Peyer's patch (tissue), 4 donors: ENCODE data around the gene HLCS. TPM values are rescaled to one million over a fixed set of nuclear protein-coding genes. Genes with fewer than 3 reads are reported as not detected.

Source experiments
- DNase-seq, 3 donors: peaks; one replicate each; pipeline ENCODE4 v3.0.0-alpha.2; 2017 to 2019
- H3K27ac ChIP-seq, 4 donors: fragments of 200-600 bp; sonication (generic); one replicate each; pipeline ENCODE4 v1.5.1; 2016 to 2019
- H3K27me3 ChIP-seq, 2 donors: fragments of 200-600 bp; sonication (generic); one replicate each; pipeline ENCODE4 v1.5.1; 2019
- H3K36me3 ChIP-seq, 3 donors: fragments of 200-600 bp; sonication (generic); one replicate each; pipeline ENCODE4 v1.5.1; 2016 to 2019
- H3K4me1 ChIP-seq, 4 donors: fragments of 200-600 bp; sonication (generic); one replicate each; pipeline ENCODE4 v1.5.1; 2016 to 2019
- H3K4me3 ChIP-seq, 4 donors: fragments of 200-600 bp; sonication (generic); 1 replicate in 3 of 4; 2 replicates in 1 of 4; pipeline ENCODE4 v1.5.1; 2016 to 2019; ENCODE audit warnings: mild to moderate bottlenecking in 1 of 4
- H3K9me3 ChIP-seq, 4 donors: fragments of 200-600 bp; sonication (generic); one replicate each; pipeline ENCODE4 v1.5.1; 2016 to 2019; ENCODE audit warnings: mild to moderate bottlenecking in 1 of 4
- POLR2A ChIP-seq, 2 donors: fragments of 450-650 bp; IDR thresholded peaks; one replicate each; pipeline ENCODE4 v1.5.1; 2017; ENCODE audit warnings: antibody characterized with exemption in 2 of 2, mild to moderate bottlenecking in 2 of 2, moderate library complexity in 2 of 2
- total RNA-seq, 4 donors: library from RNA; depleted of rRNA; stranded (reverse); fragments of >200 nt; gene quantifications; one replicate each; pipeline ENCODE4 v1.1.0, GENCODE V29; 2016
- TF ChIP-seq, protein P1 (sequence below), 6 experiments: fragments of 450-650 bp in 4 of 6; fragments of 200-600 bp in 2 of 6; sonication (generic) in 1 of 6; IDR thresholded peaks; one replicate each; pipeline ENCODE4 v1.5.1; 2017 to 2019; ENCODE audit warnings: antibody characterized with exemption in 6 of 6, mild to moderate bottlenecking in 3 of 6, moderate library complexity in 1 of 6

The HLCS gene
- total RNA-seq, 4 donors from 2014 or later = 14.9 to 27.9 (median 24.3) TPM

- no peaks in the 10 kb centered on the region for H3K27me3 ChIP-seq
- no peaks in the 10 kb centered on the region for H3K9me3 ChIP-seq
- H3K27ac ChIP-seq = no peak overlapping the region
- H3K4me3 ChIP-seq = no peak overlapping the region
- no peak for TF ChIP-seq POLR2A (IDR thresholded peaks at IDR 0.05)
- TF ChIP-seq, protein P1, sequence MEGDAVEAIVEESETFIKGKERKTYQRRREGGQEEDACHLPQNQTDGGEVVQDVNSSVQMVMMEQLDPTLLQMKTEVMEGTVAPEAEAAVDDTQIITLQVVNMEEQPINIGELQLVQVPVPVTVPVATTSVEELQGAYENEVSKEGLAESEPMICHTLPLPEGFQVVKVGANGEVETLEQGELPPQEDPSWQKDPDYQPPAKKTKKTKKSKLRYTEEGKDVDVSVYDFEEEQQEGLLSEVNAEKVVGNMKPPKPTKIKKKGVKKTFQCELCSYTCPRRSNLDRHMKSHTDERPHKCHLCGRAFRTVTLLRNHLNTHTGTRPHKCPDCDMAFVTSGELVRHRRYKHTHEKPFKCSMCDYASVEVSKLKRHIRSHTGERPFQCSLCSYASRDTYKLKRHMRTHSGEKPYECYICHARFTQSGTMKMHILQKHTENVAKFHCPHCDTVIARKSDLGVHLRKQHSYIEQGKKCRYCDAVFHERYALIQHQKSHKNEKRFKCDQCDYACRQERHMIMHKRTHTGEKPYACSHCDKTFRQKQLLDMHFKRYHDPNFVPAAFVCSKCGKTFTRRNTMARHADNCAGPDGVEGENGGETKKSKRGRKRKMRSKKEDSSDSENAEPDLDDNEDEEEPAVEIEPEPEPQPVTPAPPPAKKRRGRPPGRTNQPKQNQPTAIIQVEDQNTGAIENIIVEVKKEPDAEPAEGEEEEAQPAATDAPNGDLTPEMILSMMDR (IDR thresholded peaks at IDR 0.05) = no peak
- no peak for DNase-seq
- peaks cover 0 to 6% (median 0%) of the 10 kb centered on the region in 3 donors for H3K36me3 ChIP-seq
- no peaks in the 10 kb centered on the region for H3K4me1 ChIP-seq
Measured at GRCh38 chr21:36891121-36891520, 75.3 kb downstream of the HLCS start.

DNA sequence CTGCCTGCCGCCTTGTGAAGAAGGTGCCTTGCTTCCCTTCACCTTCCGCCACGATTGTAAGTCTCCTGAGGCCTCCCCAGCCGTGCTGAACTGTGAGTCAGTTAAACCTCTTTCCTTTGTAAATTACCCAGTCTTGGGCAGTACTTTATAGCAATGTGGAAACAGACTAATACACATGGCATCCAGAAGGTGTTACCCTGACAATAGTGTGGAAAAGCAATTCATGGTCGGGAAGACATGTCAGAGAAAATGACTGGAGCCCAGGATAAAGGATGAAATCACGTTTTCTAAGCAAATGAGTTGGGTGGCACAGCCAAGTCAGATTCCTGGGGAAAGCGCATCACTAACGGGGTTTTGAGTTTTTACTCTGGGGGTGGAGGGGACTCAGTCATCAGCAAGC, 76.4 kb downstream of the HLCS start:
- Histone ChIP-seq H3K4me1 (no peaks in the 10 kb centered on the region), H3K27ac (no peak overlapping the region), H3K27me3 (no peaks in the 10 kb centered on the region), H3K9me3 (no peaks in the 10 kb centered on the region), H3K4me3 (no peak overlapping the region), H3K36me3 (peaks cover 0 to 6% (median 0%) of the 10 kb centered on the region in 3 donors)
- no peak for TF ChIP-seq POLR2A (IDR thresholded peaks at IDR 0.05)
- no peak for DNase-seq

- DNase-seq = no peak
- Histone ChIP-seq H3K9me3 (no peaks in the 10 kb centered on the region), H3K4me3 (no peak overlapping the region), H3K27me3 (no peaks in the 10 kb centered on the region), H3K27ac (no peak overlapping the region), H3K36me3 (peaks cover 0 to 6% (median 0%) of the 10 kb centered on the region in 3 donors), H3K4me1 (no peaks in the 10 kb centered on the region)
- no peak for TF ChIP-seq POLR2A (IDR thresholded peaks at IDR 0.05)
Measured at GRCh38 chr21:36889401-36889800, 77.1 kb downstream of the HLCS start.

DNA sequence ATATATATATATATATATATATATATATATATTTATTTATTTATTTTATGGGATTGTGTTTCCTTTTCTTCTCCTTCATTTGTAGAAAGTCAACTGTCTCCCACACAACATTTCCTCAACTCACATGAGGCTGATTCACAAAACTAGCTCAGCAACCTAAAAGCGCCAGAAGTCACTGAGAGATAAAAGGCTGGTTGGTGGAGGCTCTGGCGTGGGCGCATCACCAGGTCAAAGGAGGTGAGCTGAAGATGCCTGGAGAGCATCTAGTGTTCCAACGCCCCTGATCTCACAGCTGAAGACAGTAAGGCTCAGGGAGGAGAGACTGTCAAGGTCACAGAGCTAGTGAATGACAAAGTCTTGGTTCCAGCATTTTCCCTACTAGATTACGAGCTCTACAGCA, 78.0 kb downstream of the HLCS start:
- H3K36me3 ChIP-seq = no peaks in the 10 kb centered on the region
- DNase-seq = no peak
- no peaks in the 10 kb centered on the region for H3K27me3 ChIP-seq
- H3K9me3 ChIP-seq = peaks cover 0 to 2% (median 0%) of the 10 kb centered on the region in 4 donors
- no peak overlapping the region for H3K4me3 ChIP-seq
- TF ChIP-seq, protein P1 (IDR thresholded peaks at IDR 0.05) = no peak
- no peak for TF ChIP-seq POLR2A (IDR thresholded peaks at IDR 0.05)
- H3K27ac ChIP-seq = no peak overlapping the region
- H3K4me1 ChIP-seq = no peaks in the 10 kb centered on the region

DNA sequence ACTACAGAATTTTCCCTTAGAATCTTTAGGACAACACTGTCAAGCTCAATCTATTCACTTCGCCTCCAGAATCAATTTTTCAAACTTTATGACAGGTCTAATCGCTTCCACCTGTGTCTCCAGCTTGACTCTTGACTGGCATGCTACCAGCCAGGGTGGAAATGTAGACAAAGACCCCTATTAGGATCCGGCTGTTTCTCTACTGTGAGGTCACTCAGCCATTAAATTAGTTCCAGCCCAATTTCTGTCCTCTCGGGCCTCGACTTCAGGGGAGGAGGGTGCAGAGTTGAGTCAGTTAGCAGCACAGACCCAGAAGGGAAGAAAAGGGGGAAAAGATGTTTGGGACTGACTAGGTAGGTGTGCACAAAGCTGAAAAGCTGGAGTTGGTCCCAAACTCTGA, 78.5 kb downstream of the HLCS start:
- TF ChIP-seq POLR2A (IDR thresholded peaks at IDR 0.05) = no peak
- TF ChIP-seq, protein P1 (IDR thresholded peaks at IDR 0.05) = no peak
- Histone ChIP-seq H3K27me3 (no peaks in the 10 kb centered on the region), H3K4me3 (no peak overlapping the region), H3K27ac (no peak overlapping the region), H3K9me3 (peaks cover 0 to 2% (median 0%) of the 10 kb centered on the region in 4 donors), H3K4me1 (no peaks in the 10 kb centered on the region), H3K36me3 (no peaks in the 10 kb centered on the region)
- DNase-seq = no peak

DNA sequence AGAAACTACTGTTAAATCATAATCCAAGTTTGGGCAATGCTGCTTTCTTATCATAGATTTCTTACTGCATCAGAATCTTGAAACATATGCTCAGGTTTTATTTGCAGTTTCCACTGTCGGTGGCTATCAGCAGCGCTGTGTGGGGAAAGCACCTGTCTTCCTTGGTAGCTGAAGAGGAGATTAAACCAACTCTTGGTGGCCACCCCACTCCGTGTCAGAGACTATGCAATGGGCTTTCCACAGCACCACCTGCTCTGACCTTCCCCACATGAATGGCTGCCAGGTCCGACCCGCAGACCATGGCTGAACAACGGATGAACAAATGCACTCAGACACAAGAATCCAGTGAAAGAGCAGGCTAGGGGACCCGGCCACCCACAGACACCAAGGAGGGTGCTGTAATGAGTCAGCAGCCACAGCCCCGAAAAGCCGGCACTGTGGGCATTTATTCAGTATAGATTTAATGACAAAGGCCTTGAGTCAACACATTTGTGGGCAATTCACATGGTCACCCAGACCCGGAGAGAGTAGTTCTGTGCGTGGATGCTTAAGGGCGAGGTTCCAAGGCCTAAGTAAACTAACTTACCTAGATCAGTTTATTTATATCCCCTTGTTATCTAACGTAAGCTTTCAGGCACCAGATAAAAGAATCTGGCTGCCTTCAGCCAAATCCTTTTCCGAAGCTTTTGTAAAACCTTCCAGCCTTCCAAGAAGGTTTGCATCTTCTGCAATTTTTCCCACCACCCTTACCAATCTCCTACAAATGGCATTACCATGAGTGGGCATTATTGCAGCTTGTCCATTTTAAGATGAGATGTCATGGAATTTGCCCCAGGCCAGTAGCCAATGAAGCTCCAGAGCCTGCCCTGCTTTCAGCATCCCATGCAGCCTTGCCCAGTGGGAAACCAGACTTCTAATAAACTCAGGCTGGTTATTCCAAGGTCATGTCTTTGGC, 82.7 kb downstream of the HLCS start:
- Histone ChIP-seq H3K4me1 (no peaks in the 10 kb centered on the region), H3K4me3 (no peak overlapping the region), H3K27ac (no peak overlapping the region), H3K36me3 (no peaks in the 10 kb centered on the region), H3K9me3 (peaks cover 0 to 2% (median 0%) of the 10 kb centered on the region in 4 donors), H3K27me3 (no peaks in the 10 kb centered on the region)
- no peak for TF ChIP-seq POLR2A (IDR thresholded peaks at IDR 0.05)
- TF ChIP-seq, protein P1 (IDR thresholded peaks at IDR 0.05) = no peak
- no peak for DNase-seq
